OCI-M2 (cell line): Measurements from ENCODE around the gene ZNF10.

Source experiments
- DNase-seq: peaks from one replicate; lab custom pipeline; 2025; ENCODE audit not compliant: unreplicated experiment; lab: John Stamatoyannopoulos, UW

The ZNF10 gene

DNA sequence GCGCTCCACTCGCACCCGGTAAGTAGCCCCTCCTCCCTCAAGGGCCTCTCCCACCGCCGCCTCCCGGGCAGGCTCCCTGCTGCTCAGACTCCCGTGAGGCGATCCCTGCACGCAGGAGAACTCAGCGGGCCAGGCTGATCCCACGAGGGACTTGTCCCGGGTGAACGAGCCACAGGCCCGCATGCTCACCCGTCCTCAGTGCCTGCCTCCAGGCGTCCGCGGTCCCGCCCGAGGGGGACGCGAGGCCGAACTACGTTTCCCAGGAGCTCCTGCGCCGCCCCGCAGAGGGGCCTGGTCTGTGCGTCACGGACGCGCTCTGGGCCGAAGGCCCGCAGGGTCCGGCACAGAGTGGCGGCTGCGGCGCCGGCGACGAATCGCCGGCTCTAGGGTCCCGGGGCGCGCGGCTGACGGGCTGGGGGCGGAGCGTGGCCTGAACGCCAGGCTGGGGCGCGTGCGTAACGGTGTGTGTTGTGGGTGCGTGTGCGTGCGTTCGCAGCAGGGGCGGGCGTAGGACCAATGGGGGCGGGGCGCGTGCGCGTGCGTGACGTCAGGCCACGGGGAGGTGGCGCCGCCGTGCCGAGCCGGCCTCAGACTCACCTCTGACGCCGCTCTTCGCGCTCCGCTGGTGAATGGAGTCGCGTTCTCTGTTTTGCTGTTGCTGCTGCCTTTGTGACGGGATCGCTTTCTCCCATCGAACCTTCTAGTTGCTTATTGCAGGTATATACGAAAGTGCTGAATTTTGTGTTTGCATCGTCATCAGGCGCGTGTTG is at the start of gene ZNF10, which contains the start of gene ZNF891:
TSS of gene ZNF10 (plus strand) at position 590 of the 770 bp plus-strand sequence. CDS start 13,866 bp downstream, outside the sequence.
TSS of gene ZNF891 (minus strand) at position 237 of the 770 bp plus-strand sequence. CDS start 8,356 bp downstream, outside the sequence.
- DNase-seq, result peak; percentile 28

DNA sequence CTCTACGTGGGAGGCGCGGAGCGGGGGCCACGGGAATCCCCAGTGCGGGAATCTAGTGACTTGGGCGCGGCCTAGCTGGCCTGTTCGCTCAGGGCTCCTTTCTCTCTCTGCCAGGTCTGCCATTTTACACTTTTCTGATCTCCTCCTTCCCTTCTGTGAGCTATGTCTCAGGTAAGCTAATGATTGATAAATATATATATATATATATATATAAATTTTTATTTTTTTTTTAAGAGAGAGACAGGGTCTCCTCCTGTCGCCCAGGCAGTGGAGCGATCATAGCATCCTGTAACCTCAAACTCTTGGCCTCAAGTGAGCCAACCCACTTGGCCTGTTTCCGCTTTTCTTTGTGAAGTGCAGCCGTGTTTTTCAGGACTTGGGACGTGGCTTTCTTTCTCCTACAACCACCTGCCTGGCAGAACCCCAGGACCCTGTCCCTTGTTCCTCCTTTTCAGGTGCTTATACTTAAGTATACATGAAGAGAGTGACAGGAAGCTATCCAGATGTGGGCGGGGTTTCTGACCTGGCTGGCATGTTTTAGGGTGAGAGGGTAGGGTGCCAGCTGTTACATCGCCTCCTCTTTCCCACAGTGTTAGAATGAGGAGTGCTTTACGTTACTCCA is 49.2 kb upstream of the ZNF10 start:
- DNase-seq, result no peak

DNA sequence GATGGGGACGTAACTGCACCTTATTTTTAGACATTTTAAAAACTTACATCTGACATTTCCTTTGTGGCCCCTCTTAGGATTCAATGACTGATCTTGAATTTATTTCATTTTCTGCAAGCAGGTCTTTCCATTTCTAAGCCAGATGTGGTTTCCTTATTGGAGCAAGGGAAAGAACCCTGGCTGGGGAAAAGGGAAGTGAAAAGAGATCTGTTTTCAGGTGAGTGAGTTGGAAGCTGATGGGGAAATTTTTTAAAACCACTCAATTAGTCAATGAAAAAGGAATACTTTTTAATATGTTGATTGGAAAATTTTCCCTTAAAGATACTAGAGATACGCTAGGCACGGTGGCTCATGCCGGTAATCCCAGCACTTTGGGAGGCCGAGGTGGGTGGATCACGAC is 47.1 kb upstream of the ZNF10 start:
- DNase-seq, result no peak

DNA sequence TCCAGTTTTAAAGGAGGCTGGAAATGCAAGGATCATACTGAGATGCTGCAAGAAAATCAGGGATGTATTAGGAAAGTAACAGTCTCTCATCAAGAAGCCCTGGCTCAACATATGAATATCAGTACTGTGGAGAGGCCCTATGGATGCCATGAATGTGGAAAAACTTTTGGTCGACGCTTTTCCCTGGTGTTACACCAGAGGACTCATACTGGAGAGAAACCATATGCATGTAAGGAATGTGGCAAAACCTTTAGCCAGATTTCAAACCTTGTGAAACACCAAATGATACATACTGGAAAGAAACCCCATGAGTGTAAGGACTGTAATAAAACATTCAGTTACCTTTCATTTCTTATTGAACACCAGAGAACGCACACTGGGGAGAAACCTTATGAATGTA is 24.8 kb upstream of the ZNF10 start:
- DNase-seq, result no peak

DNA sequence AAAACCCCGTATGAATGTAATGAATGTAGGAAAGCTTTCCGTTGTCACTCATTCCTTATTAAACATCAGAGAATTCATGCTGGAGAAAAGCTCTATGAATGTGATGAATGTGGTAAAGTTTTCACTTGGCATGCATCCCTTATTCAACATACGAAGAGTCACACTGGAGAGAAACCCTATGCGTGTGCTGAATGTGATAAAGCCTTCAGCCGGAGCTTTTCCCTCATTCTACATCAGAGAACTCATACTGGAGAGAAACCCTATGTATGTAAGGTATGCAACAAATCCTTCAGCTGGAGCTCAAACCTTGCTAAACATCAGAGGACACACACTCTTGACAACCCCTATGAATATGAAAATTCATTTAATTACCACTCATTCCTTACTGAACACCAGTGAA is 24.2 kb upstream of the ZNF10 start:
- DNase-seq, result no peak

DNA sequence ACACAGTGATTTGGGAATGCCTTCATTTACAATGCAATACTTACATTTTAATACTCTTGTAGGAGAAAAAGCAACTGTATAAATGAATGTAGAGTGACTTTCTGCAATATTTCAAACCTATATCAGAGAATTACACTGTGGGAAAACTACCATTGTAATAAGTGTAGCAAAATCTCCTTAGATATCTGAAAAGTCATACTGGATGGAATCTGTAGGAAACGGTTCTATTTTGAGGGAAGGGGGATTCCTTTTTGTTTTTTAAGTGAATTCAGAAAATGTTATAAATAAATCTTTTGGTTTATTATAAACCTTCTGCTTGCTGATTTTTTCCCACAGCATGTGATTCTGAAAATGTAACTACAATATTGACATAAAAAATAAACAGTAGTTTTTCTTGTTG is 23.3 kb upstream of the ZNF10 start:
- DNase-seq, result no peak

DNA sequence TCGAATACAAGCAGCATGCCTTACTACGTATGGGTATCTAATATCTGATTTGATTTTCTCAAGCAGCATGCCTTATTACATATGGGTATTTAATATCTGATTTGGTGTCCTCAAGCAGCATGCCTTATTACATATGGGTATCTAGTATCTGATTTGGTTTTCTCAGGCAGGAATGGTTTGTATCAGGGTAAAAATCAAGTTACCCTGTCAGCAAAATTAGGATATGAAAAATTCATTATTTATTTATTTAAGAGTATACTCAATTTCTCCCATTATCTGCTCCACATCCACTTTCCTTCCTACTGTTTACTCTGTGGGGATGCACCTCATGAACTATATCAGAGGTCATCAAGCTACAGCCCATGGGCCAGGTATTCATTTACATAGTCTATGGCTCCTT is 22.3 kb upstream of the ZNF10 start:
- no peak for DNase-seq

DNA sequence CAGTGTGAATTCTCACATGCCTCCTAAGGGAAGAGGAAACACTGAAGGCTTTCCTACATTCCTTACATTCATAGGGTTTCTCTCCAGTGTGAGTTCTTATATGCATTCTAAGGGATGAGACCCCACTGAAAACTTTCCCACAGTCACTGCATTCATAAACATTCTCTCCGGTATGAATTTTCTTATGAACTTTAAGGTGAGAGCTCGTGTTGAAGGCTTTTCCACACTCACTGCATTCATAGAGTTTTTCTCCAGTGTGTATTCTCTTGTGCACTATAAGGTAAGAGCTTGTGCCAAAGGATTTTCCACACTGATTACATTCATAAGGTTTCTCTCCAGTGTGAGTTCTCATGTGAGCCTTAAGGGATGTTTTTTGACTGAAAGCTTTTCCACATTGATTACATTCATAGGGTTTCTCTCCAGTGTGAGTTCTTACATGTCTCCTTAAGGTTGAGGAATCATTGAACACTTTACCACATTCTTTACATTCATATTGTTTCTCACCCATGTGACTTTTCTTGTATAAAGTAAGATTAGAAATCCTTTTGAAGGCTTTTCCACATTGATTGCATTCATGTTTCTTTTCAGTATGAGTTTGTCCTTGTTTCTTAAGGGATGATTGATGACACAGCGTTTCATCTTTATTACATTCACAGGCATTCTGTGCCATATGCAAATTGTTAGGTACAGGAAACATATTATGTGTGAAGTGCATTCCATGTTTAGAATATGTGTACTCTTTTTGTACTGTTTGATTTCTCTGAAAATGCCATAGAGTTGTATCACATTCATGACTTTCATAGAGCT is 9.8 kb upstream of the ZNF10 start:
- DNase-seq, result no peak

DNA sequence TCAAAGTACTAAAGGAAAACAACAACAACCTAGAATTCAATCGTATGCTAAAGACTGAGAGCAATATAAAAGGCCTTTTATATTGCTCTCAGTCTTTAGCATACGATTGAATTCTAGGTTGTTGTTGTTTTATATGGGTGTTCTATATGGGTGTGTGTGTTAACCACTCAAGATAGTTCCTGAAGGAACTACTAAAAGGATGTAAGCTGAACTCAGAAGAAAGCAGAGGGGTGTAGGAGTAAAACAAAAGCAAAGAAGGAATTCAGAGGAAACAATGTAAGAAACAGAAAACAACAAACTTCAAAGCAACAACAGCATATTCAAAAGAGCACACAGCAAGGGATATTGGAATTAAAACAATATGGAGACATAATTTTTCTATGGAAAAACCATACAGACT is 5.8 kb upstream of the ZNF10 start:
- no peak for DNase-seq

DNA sequence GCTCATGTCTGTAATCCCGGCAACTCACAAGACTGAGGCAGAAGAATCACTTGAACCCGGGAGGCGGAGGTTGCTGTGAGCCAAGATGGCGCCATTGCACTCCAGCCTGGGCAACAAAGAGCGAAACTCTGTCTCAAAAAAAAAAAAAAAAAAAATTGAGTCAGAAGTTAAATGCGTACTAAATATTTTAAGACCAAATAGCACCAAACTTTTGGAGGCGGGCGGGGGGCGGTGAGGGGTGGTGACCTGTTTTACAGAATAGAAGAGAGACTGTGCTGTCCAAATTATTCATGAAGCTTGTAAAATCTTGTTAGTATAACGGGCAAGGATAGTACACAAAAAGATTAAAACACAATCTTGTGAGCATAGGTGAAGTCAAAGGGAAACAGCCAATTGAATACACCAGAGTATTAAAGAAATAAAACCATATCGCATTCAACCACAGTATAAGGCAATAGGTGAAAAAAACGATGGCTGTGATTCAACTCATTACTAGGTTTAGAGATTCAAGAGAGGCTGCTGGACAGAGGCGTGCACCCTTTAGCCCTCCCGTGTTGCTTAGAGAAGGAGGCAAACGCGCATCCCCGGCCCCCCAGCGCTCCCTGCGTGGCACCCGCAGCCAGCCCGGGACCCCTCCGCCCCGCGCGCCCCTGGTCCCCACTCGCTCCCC is 924 bp upstream of the ZNF10 start:
- peak; percentile 28 for DNase-seq

DNA sequence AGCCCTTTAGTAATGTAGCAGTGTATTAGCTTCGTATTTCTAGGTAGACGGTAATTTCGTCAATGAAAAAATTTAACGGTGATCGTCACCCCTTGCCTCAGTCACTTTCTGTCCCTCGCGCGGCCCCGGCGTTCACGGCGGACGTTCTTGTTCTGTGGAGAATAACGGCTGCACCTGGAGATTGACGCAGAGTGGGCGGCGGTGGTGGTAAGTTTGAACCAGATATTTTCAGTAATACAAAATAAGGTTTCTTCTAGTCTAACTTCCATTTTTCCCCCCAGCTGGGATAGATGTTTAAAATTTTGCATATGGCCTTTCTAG is 341 bp downstream of the ZNF10 start:
- no peak for DNase-seq

DNA sequence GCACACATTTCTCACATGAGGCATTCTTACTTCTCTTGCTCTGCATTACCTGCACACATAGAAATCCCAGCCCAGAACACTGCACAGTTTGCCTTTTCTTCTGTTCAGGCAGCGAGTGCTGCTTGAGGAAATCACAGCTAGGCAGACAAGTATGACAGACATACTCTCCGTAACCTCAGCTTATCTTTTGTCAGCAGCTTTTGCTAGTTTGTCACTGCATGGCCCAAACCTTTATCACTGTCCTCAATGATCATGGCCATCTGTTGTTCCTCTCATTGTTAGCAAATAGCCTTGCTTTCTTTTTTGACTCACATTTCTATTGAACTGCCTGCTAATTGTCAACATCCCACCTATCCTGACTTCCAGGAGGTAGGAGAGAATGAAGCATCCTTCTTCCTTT is 5.3 kb downstream of the ZNF10 start:
- no peak for DNase-seq

DNA sequence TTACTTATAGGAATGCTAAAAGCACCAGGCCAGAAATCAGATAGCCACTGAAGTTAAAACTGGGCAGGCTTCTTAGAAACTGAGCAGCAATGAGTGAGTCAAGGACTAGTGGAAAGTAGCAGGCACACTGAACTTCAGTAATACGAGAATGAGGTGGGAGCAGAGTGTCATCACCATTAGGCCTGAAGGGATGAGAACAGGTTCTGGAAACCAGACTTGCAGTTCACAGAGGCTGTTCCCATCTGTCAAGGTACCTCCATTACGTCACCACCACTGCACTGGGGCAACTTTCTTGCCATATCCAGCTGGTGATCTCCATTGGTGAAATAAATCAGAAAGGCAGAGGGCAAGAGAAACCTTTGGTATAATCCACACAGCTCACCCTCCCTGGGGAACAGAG is 15.6 kb downstream of the ZNF10 start:
- no peak for DNase-seq

DNA sequence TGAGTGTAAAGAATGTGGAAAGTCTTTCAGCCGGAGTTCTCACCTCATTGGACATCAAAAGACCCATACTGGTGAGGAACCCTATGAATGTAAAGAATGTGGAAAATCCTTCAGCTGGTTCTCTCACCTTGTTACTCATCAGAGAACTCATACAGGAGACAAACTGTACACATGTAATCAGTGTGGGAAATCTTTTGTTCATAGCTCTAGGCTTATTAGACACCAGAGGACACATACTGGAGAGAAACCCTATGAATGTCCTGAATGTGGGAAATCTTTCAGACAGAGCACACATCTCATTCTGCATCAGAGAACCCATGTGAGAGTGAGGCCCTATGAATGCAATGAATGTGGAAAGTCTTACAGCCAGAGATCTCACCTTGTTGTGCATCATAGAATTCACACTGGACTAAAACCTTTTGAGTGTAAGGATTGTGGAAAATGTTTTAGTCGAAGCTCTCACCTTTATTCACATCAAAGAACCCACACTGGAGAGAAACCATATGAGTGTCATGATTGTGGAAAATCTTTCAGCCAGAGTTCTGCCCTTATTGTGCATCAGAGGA is 25.8 kb downstream of the ZNF10 start:
- DNase-seq, result no peak

DNA sequence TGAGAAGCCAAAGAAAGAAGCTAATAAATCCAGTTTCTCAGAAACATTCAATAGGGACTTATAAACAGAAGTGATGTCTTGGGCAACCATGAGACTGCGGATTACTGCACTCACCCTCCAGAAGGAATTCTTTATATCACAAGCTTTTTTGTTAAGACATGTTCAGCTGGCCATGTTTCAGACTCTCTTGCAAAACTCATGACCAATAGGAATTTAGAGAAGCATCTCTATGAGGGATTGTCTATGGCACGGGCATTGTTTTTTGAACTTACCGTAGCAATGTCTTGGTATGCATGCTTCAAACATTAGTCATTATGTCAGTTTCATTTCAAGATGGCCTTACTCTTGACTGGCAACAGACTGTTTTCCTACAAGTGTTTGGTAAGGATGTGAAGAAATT is 35.3 kb downstream of the ZNF10 start:
- DNase-seq, result no peak

DNA sequence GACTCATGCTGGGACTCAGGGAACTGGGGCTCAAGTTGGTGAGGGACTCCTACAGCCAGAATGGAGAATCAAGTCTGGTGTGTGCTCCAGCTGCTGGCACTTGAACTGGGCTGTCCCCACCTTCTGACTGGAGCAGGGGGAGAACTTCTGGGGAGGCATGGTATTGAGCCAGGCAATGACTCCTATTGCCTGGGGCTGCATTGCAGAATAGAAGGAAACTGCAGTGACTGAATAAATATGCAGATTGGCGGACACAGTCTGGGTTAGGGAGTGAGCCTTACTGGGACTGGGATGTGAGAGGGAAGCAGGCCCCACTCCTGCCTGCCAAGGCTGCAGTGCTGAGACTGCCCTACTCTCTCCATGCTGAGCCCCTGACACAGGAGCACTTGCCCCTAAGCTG is 42.1 kb downstream of the ZNF10 start:
- no peak for DNase-seq

DNA sequence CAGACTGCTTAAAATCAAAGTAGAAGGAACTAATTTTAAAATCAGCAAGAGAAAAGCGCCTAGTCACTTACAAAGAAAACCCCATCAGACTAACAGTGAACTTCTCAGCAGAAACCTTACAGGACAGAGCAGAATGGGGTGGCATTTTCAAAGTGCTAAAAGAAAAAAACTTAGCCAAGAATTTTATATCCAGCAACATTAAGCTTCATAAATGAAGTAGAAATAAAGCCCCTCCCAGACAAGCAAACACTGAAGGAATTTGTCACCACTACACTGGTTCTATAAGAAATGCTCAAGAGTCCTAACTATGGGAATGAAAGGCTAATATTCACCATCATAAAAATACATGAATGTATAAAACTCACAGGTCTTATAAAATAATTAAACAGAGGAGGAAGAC is 44.5 kb downstream of the ZNF10 start:
- no peak for DNase-seq

DNA sequence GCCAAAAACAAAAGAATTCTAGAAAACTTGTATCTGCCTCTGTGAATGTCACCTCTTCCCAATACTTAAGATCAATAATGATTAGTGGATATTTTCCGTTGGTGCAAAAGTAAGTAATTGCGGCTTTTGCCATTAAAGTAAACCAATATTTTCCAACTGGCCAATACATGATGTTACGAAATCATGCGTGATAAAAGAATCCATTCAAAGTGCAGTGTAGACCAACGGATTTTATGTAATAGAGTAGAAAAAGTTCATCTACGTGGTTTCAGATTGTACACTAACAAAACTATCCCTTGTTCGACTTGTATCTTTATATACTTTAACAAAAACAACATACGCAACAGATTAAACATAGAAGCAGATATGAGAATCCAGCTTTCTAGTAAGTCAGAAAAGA is 50.2 kb downstream of the ZNF10 start:
- DNase-seq, result no peak

DNA sequence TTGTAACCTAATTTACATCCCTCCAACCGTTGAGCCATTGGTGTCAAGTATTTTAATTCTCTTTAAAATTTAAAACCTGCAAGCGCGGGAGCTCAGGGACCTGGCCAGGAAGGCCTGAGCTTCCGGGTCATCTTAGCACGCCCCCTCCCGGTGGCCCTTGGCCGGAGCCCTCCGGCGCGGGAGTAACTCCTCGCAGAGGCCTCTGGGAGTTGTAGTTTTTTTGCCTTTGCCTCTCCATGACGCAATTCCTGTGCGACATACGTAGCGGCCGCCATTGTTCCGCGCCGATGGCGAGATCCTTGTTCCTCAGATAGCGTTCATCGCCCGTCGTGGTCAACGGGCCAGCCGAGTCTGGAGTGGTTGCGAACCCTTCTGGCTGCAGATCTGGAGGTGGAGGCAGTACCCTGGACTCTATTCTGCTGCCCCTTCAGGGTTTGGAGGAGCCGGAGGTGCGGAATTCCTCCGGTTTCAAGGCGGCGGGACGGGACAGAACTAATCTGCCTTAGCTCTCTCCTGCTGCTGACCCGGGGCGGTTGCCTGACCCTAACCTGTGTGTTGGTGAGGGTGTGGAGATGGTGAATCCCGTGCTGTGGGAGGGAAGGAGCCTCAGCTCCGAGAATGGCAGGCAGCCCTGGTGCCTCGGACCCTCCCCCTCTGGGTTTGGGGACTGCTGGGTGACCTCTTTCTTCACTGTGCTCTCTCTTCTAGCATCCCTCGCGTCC is 51.0 kb downstream of the ZNF10 start, which contains the start of gene ZNF268:
TSS of gene ZNF268 (plus strand) at position 258 of the 722 bp plus-strand sequence. CDS start 503 bp downstream, outside the sequence.
- DNase-seq, result peak; percentile 80

DNA sequence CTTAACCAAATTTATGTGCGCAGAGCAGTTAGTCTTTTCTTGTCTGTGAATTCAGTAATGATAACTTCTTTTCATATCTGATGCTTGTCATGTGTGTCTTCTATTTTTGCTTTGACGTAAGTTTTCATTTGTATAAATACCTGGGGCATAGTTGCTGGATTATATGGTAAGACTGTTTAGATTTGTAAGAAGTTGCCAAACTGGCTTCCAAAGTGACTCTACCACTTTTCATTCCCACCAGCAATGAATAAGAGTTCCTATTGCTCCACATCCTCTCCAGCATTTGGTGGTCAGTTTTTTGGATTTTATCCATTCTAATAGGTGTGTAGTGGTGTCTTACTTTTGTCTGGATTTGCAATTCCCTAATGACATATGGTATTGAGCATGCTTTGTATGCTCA is 59.7 kb downstream of the ZNF10 start:
- DNase-seq, result no peak
